ENCODE measurements around the gene CCDC90B.

DNA sequence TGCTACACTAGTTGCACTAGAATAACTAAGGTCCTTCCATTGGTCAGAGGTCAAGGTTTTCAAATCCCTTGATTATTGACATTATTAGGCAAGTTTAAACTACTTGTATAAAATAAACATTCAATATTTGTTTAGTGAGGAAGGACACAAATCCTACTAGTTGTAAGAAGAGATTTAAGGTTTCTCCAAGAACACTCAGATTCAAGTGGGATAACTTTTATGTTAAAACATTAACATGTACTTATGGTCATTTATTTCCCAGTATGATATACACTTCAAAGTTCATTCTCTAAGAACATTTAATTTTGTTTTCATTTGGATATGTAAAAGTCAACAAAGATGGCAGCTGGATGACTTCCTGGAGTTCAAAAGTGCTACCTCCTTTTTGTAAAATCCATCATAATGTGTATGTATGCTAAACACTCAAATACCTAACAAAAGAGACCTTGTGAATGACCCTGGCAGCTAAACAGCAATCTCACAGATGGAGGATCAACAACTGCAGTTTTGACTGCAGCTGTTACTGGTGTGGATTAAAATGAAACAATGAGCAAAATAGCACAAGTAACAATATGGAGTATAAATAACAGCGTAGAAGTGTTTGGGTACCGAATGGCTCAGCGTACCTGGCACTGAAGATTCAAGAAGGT lies 1.5 kb downstream of the CCDC90B start:
- no peak for TF ChIP-seq PATZ1 (CRISPR knock-in tag; IDR thresholded peaks at IDR 0.05; ENCODE audit: borderline replicate concordance)
- no peak for TF ChIP-seq ISL1 (CRISPR knock-in tag; IDR thresholded peaks at IDR 0.05)
- TF ChIP-seq ZFP30 (CRISPR knock-in tag; IDR thresholded peaks at IDR 0.05), result no peak
- no peak for TF ChIP-seq CREB5 (CRISPR knock-in tag; IDR thresholded peaks at IDR 0.05; ENCODE audit: low read depth)
- no peak for TF ChIP-seq CSDC2 (CRISPR knock-in tag; IDR thresholded peaks at IDR 0.05)
- no peak for TF ChIP-seq POU6F1 (CRISPR knock-in tag; IDR thresholded peaks at IDR 0.05; ENCODE audit: borderline replicate concordance, low read depth)
- TF ChIP-seq TOX (CRISPR knock-in tag; IDR thresholded peaks at IDR 0.05; ENCODE audit: borderline replicate concordance), result no peak
- no peak for TF ChIP-seq BACH2 (CRISPR knock-in tag; IDR thresholded peaks at IDR 0.05; ENCODE audit: borderline replicate concordance)
- TF ChIP-seq ARNTL (CRISPR knock-in tag; IDR thresholded peaks at IDR 0.05; ENCODE audit: borderline replicate concordance, low read depth), result no peak
